Transverse colon (tissue), 4 donors: Measurements from ENCODE around the gene CRYBB2. TPM values are rescaled to one million over a fixed set of nuclear protein-coding genes. Genes with fewer than 3 reads are reported as not detected.

Experiments
- DNase-seq: peaks from one replicate; pipeline ENCODE4 v3.0.0-alpha.2; 2019
- H3K27ac ChIP-seq, 4 donors: fragments of 200-600 bp; sonication (generic); 2 replicates each; pipeline ENCODE4 v1.5.1; 2016 to 2018; ENCODE audit warnings: inconsistent platforms in 4 of 4
- H3K27me3 ChIP-seq: fragments of 200-600 bp; sonication (generic); 2 replicates; pipeline ENCODE4 v1.5.1; 2017; ENCODE audit warnings: inconsistent platforms
- H3K36me3 ChIP-seq, 4 donors: fragments of 200-600 bp; sonication (generic); 2 replicates each; pipeline ENCODE4 v1.5.1; 2017 to 2019; ENCODE audit warnings: inconsistent platforms in 4 of 4
- H3K4me1 ChIP-seq, 4 donors: fragments of 200-600 bp; sonication (generic); 2 replicates each; pipeline ENCODE4 v1.5.1; 2017 to 2020; ENCODE audit warnings: inconsistent platforms in 4 of 4
- H3K4me3 ChIP-seq, 4 donors: fragments of 200-600 bp; sonication (generic); 1 replicate in 1 of 4; 2 replicates in 3 of 4; pipeline versions ENCODE4 v1.5.1 to v1.6.1; 2017 to 2019; ENCODE audit warnings: inconsistent platforms in 4 of 4
- H3K9me3 ChIP-seq, 2 donors: fragments of 200-600 bp; sonication (generic); 2 replicates each; pipeline ENCODE4 v1.5.1; 2017 to 2019; ENCODE audit warnings: inconsistent platforms in 2 of 2
- CTCF ChIP-seq, 5 experiments: fragments of 200-600 bp in 3 of 5; fragments of 450-650 bp in 2 of 5; sonication (generic) in 3 of 5; IDR thresholded peaks; 1 replicate in 2 of 5; 2 replicates in 3 of 5; pipeline ENCODE4 v1.5.1; 2016 to 2017; ENCODE audit warnings: antibody characterized with exemption in 5 of 5, inconsistent platforms in 3 of 5, mild to moderate bottlenecking in 2 of 5, moderate library complexity in 1 of 5
- EP300 ChIP-seq: sonication (generic); formaldehyde crosslinking; IDR thresholded peaks from one replicate; pipeline ENCODE4 v1.6.1; 2017; ENCODE audit warnings: antibody characterized with exemption, low read depth
- POLR2A ChIP-seq: fragments of 450-650 bp; IDR thresholded peaks from one replicate; pipeline ENCODE4 v1.6.1; 2016; ENCODE audit warnings: antibody characterized with exemption, mild to moderate bottlenecking, moderate library complexity
- POLR2AphosphoS5 ChIP-seq, 3 donors: sonication (generic); formaldehyde crosslinking; IDR thresholded peaks; one replicate each; pipeline ENCODE4 v1.6.1; 2016; ENCODE audit warnings: antibody characterized with exemption in 3 of 3
- WGBS, 2 donors: methylation state at CpG; one replicate each; pipeline ENCODE4 v1.1.5; 2018; ENCODE audit warnings: low coverage in 1 of 2; 5-methylcytosine and 5-hydroxymethylcytosine counted together
- in situ Hi-C, 4 donors: fragments of 200-750 bp; cut with MboI; loops; one replicate each; pipeline versions ENCODE4 v1.15.0 to v1.15.1; 2017; ENCODE audit warnings: low sequenced_read_pairs in 3 of 4, low pct_ligation_motif_present in 1 of 4, low pct_unique_long_range_greater_than_20kb in 1 of 4
- intact Hi-C: fragments of 100-400 bp; cut with DNase I; formaldehyde crosslinking; loops from one replicate; pipeline ENCODE4 v1.15.1; 2023; ENCODE audit warnings: low total_unique reads
- total RNA-seq, 4 donors: library from RNA; depleted of rRNA; stranded (reverse); fragments of >200 nt; gene quantifications; one replicate each; pipeline ENCODE4 v1.1.0, GENCODE V29; 2016

CRYBB2 gene
- total RNA-seq, 4 donors from 2014 or later, result 2.2 TPM; not detected in 3

- Histone ChIP-seq H3K4me1 (no peaks in the 10 kb centered on the region), H3K4me3 (no peak overlapping the region), H3K9me3 (no peaks in the 10 kb centered on the region), H3K27ac (no peak overlapping the region), H3K36me3 (no peaks in the 10 kb centered on the region), H3K27me3 (no peaks in the 10 kb centered on the region)
- no peak for DNase-seq
- 67% methylated on average over 3 of the region's 3 CpGs; no CpG with 5 or more reads in 1 of the 2 donors for WGBS, 2 donors
- TF ChIP-seq CTCF (IDR thresholded peaks at IDR 0.05) (no peak), POLR2AphosphoS5 (IDR thresholded peaks at IDR 0.05) (no peak), EP300 (no peak), POLR2A (no peak)
- in situ Hi-C loops (no loop called here), intact Hi-C loops (no loop called here)
These were observed 6.2 kb upstream of the CRYBB2 start for GRCh38 chr22:25213221-25213620.

GRCh38 chr22:25216230-25216629 lies 3.2 kb upstream of the CRYBB2 start:
- Histone ChIP-seq H3K4me1 (no peaks in the 10 kb centered on the region), H3K4me3 (no peak overlapping the region), H3K36me3 (no peaks in the 10 kb centered on the region), H3K9me3 (no peaks in the 10 kb centered on the region), H3K27ac (no peak overlapping the region), H3K27me3 (no peaks in the 10 kb centered on the region)
- TF ChIP-seq CTCF (IDR thresholded peaks at IDR 0.05) (no peak), EP300 (no peak), POLR2AphosphoS5 (IDR thresholded peaks at IDR 0.05) (no peak), POLR2A (no peak)
- WGBS, 2 donors, result 77% methylated on average over 2 of the region's 2 CpGs; no CpG with 5 or more reads in 1 of the 2 donors
- in situ Hi-C loops (no loop called here), intact Hi-C loops (no loop called here)
- no peak for DNase-seq

- Histone ChIP-seq H3K27ac (no peak overlapping the region), H3K4me1 (no peaks in the 10 kb centered on the region), H3K4me3 (no peak overlapping the region), H3K9me3 (no peaks in the 10 kb centered on the region), H3K36me3 (no peaks in the 10 kb centered on the region), H3K27me3 (peaks cover 8% of the 10 kb centered on the region)
- no peak for DNase-seq
- TF ChIP-seq POLR2A, result no peak
- no peak for TF ChIP-seq EP300
- no peak for TF ChIP-seq CTCF (IDR thresholded peaks at IDR 0.05)
- no peak for TF ChIP-seq POLR2AphosphoS5 (IDR thresholded peaks at IDR 0.05)
- 54 to 90% methylated on average over 2 to 4 of the region's 4 CpGs for WGBS, 2 donors
- in situ Hi-C loops, result no loop called here
- intact Hi-C loops, result no loop called here
These were observed 556 bp downstream of the CRYBB2 start for GRCh38 chr22:25219948-25220442.

- intact Hi-C loops (no loop called here), in situ Hi-C loops (no loop called here)
- no peak for DNase-seq
- no peak overlapping the region for H3K27ac ChIP-seq
- peaks cover 8% of the 10 kb centered on the region for H3K27me3 ChIP-seq
- H3K9me3 ChIP-seq, result no peaks in the 10 kb centered on the region
- WGBS, 2 donors, result 65% methylated on average over 8 of the region's 8 CpGs; no CpG with 5 or more reads in 1 of the 2 donors
- H3K4me3 ChIP-seq, result no peak overlapping the region
- H3K4me1 ChIP-seq, result no peaks in the 10 kb centered on the region
- no peaks in the 10 kb centered on the region for H3K36me3 ChIP-seq
- TF ChIP-seq POLR2A (no peak), CTCF (IDR thresholded peaks at IDR 0.05) (no peak), EP300 (no peak), POLR2AphosphoS5 (IDR thresholded peaks at IDR 0.05) (no peak)
These were observed 2.4 kb downstream of the CRYBB2 start for GRCh38 chr22:25221790-25222189.
